Fibroblast of the aortic adventitia (primary cell): ENCODE data around the gene TUBA3C. TPM values are rescaled to one million over a fixed set of nuclear protein-coding genes. Genes with fewer than 3 reads are reported as not detected.
"Not testable (repeated sequence)": the region's sequence is repeated elsewhere in the genome, so short reads cannot be mapped to it uniquely, and the experiment has no call there.

ENCODE experiments used
- DNase-seq: peaks from one replicate; pipeline ENCODE4 v3.0.0-alpha.2; 2010; ENCODE audit warnings: low read depth
- H3K4me3 ChIP-seq: 2 replicates; pipeline ENCODE4 v1.5.1; 2011; ENCODE audit warnings: low read depth, mild to moderate bottlenecking, control low read depth, low read length, moderate library complexity
- total RNA-seq: library from RNA; depleted of rRNA; stranded (reverse); fragments of >200 nt; gene quantifications from 2 replicates; pipeline ENCODE4 v1.2.3, GENCODE V29; 2012; ENCODE audit warnings: low replicate concordance
- TF ChIP-seq, protein P1 (sequence below): IDR thresholded peaks from 2 replicates; pipeline ENCODE4 v1.5.1; 2011; ENCODE audit warnings: mild to moderate bottlenecking, low read length, control low read depth, inconsistent platforms; ENCODE audit not compliant: insufficient read depth

The TUBA3C gene
- not detected in 2 replicates for total RNA-seq

DNA sequence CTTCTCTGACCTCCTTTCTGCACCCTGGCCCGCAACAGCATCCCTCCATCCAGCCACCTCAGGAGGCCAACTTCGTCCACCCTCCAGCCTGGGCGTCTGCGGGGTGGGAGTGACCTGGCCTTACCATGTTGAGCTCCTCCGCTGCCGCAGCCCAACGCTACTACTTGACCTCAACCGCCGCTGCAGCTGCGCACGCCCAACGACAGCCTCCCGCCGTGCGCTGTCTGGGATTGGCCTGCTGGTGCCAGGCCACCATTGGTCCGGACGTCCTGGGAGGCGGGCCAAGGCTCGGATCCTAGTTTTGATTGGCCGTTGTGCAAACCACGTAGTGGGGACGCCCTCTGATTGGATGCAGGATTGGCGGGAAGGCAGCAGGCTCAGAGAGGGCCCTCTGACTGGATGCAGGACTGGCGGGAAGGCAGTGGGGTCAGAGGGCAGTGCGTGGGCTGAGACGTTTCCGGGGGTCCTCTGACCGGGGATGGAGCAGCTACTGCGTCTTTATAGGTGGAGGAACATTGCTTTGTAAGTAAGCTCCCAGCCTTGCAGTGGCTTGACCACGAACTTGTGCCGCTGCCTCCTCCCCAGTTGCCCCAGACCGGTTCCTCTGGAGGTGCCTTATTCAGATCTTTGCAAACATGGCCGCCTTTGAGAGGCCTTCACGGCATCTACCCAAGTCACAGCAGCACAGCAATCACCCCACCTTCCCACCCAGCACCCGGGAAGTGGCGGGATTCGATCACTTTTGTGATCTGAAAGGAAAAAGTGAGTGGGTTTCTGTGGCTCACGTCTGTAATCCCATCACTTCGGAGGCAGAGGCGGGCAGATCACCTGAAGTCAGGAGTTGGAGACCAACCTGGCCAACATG, at the start of gene TUBA3C:
Gene TUBA3C, minus strand, starts transcription at position 204 of the 865 bp plus-strand sequence. Its CDS starts 77 bp downstream, at position 127.
- no peak within 1 kb of the TSS for H3K4me3 ChIP-seq
- DNase-seq, result no peak
- TF ChIP-seq, protein P1, sequence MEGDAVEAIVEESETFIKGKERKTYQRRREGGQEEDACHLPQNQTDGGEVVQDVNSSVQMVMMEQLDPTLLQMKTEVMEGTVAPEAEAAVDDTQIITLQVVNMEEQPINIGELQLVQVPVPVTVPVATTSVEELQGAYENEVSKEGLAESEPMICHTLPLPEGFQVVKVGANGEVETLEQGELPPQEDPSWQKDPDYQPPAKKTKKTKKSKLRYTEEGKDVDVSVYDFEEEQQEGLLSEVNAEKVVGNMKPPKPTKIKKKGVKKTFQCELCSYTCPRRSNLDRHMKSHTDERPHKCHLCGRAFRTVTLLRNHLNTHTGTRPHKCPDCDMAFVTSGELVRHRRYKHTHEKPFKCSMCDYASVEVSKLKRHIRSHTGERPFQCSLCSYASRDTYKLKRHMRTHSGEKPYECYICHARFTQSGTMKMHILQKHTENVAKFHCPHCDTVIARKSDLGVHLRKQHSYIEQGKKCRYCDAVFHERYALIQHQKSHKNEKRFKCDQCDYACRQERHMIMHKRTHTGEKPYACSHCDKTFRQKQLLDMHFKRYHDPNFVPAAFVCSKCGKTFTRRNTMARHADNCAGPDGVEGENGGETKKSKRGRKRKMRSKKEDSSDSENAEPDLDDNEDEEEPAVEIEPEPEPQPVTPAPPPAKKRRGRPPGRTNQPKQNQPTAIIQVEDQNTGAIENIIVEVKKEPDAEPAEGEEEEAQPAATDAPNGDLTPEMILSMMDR, result no peak

DNA sequence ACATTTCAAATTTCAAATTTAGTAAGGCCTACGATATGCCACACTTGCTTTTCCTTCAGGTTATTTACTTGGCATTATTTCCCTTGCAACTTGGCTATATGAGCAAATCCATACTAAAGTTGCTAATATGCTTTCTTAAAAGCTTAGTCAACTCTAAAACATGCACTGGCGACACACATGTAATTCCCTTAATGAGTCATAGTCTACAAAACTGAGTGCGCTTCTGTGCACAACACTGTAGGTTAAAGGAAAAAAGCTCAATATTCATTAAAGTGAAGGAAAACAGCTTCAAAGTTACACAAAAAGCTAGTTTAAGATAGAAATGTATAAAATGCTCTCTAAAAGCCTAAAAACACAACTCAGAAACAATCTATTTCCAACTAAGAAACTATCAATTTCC, 25.8 kb upstream of the TUBA3C start:
- DNase-seq, H3K4me3 ChIP-seq: not testable (repeated sequence)

DNA sequence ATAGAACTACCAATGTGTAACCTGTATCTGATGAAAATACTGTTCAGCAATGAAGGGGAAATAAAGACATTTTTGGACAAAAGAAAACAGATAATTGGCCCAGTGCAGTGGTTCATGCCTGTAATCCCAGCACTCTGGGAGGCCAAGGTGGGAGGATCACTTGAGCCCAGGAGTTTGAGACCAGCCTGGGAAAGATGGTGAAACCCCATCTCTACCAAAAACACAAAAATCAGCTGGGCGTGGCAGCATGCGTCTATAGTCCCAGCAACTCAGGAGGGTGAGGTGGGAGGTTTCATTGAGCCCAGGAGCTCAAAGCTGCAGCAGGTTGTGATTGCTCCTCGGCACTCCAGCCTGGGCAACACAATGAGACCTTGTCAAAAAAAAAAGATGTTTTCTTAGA, 11.0 kb upstream of the TUBA3C start:
- DNase-seq, result not testable (repeated sequence)

DNA sequence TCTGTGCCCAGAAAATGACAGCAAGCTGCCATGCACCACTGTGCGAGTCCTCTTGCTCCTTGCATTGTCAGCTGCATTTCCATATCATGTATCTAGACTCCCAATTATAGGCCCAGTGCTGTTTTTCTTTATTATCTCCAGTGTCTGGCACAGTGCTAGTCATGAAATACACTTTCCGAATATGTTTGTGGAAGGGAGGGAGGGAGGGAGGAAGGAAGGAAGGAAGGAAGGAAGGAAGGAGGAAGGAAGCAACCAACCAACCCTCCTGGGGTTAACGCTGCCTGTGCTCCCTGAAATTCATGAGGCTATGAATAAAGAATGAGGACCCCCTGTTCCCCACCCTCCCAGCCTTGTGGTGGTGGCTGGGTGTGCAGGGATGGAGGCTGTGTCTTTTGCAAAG, 8.3 kb upstream of the TUBA3C start:
- H3K4me3 ChIP-seq, DNase-seq: not testable (repeated sequence)

More for the DNA sequence above, 11.0 kb upstream of the TUBA3C start:
- not testable (repeated sequence) for H3K4me3 ChIP-seq

DNA sequence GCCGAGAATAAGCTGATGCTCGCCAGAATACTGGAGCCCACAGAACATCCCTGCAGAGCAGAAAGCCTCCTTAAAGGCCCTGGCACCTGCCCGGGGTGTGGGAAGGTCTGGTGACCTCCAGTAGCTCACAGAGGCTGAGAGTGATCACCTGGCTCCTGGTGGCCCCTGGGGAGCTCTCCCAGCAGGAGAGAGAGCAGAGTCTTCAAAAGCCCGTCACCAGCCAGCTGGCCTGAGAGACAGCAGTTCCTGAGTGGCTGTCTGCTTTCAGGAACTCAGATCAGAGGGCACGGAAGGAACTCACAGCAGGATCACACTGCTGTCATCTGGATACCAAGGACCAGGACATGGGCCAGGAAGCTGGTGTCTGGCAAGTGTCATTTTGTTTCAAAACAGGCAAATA, 7.7 kb upstream of the TUBA3C start:
- not testable (repeated sequence) for DNase-seq, H3K4me3 ChIP-seq

- DNase-seq, result no peak
- TF ChIP-seq, protein P1, result no peak
- no peak overlapping the region for H3K4me3 ChIP-seq
Measured at GRCh38 chr13:19185865-19186645, 4.4 kb upstream of the TUBA3C start.

DNA sequence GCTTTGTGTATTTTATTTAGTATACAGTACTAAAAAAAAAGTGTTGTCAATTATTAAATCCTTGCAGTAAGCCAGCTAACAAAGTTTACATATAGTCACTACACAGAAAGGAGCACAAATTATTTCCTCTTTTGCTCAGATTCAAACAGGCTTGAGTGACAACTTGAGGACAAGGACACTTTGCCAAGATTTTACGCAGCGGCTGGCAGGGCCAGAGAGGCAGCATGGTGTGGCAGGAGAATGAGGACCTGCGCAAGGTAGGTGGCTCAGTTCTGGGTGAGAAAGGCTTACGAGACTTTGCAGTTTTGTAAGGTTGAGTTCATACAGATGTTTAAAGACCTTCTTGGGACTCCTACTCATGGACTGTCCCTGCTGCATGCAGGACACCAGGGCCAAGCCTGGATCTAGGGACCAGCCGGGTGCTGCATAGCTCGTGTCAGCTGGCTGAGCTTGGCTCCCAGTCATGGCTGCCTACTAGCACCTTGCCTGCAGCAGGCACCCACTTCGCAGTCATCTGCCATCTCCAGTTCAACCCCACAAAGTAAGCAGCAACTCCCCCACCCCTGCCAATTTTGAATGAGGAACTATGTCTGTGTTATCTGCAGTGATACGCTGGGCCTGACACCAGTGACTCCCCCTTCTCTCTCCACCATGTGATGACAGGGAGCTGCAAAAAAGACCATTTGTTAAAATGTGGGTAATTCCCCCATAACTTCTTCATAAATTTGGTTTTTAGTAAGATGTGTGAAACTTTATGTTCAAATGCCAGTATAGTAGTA, 3.7 kb upstream of the TUBA3C start:
- no peak overlapping the region for H3K4me3 ChIP-seq
- DNase-seq, result no peak
- TF ChIP-seq, protein P1, result no peak

DNA sequence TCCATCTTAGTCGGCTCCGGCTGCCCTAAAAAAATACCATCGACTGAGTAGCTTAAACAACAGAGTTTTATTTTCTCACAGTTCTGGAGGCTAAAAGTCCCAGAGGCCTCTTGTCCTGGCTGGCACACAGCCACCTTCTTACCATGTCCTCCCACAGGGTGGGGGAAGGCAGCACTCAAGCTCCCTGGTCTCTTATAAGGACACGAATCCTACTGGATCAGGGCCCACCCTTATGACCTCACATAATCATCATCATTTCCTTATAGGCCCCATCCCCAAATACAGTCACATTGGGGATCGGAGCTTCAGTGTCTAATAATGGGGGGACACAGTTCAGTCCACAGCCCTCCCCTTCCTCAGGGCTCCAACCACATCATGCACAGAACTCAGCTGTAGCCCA, 2.6 kb upstream of the TUBA3C start:
- no peak for DNase-seq
- no peak overlapping the region for H3K4me3 ChIP-seq
- TF ChIP-seq, protein P1, result no peak
